Stomach (tissue), 9 donors: Measurements from ENCODE around the gene SRC. TPM values are rescaled to one million over a fixed set of nuclear protein-coding genes. Genes with fewer than 3 reads are reported as not detected.

Source experiments
- DNase-seq, 2 donors: peaks; one replicate each; pipeline versions ENCODE4 v3.0.0 to v3.0.0-alpha.2; 2013 to 2019
- H3K27ac ChIP-seq, 5 donors: fragments of 200-600 bp in 4 of 5; sonication (generic) in 4 of 5; one replicate each; pipeline ENCODE4 v1.5.1; 2013 to 2019; ENCODE audit warnings: mild to moderate bottlenecking in 1 of 5, moderate library complexity in 1 of 5
- H3K27me3 ChIP-seq, 3 donors: fragments of 200-600 bp; sonication (generic); one replicate each; pipeline ENCODE4 v1.5.1; 2017 to 2019; ENCODE audit warnings: mixed run types in 1 of 3
- H3K36me3 ChIP-seq, 4 donors: fragments of 200-600 bp; sonication (generic); 1 replicate in 3 of 4; 2 replicates in 1 of 4; pipeline ENCODE4 v1.5.1; 2016 to 2019
- H3K4me1 ChIP-seq, 4 donors: fragments of 200-600 bp; sonication (generic); one replicate each; pipeline ENCODE4 v1.5.1; 2016 to 2019
- H3K4me3 ChIP-seq, 4 donors: fragments of 200-600 bp; sonication (generic) in 3 of 4; one replicate each; pipeline ENCODE4 v1.5.1; 2016 to 2019; ENCODE audit warnings: mild to moderate bottlenecking in 1 of 4
- H3K9me3 ChIP-seq, 4 donors: fragments of 200-600 bp; sonication (generic); one replicate each; pipeline ENCODE4 v1.5.1; 2016 to 2019
- CTCF ChIP-seq, 7 experiments: fragments of 450-650 bp in 4 of 7; fragments of 200-600 bp in 3 of 7; sonication (generic) in 3 of 7; IDR thresholded peaks; one replicate each; pipeline ENCODE4 v1.5.1; 2016 to 2019; ENCODE audit warnings: antibody characterized with exemption in 7 of 7, control low read depth in 2 of 7, mild to moderate bottlenecking in 1 of 7
- EP300 ChIP-seq: sonication (generic); formaldehyde crosslinking; IDR thresholded peaks from one replicate; pipeline ENCODE4 v1.6.1; 2017; ENCODE audit warnings: antibody characterized with exemption
- POLR2A ChIP-seq, 4 donors: fragments of 450-650 bp; IDR thresholded peaks; one replicate each; pipeline ENCODE4 v1.6.1; 2016; ENCODE audit warnings: antibody characterized with exemption in 4 of 4, control low read depth in 2 of 4, mild to moderate bottlenecking in 1 of 4, moderate library complexity in 1 of 4
- POLR2AphosphoS5 ChIP-seq, 3 donors: sonication (generic); formaldehyde crosslinking; IDR thresholded peaks; one replicate each; pipeline ENCODE4 v1.6.1; 2016; ENCODE audit warnings: antibody characterized with exemption in 3 of 3
- WGBS, 5 donors: extraction: QIAGEN DNeasy Blood & Tissue Kit in 3 of 5; methylation state at CpG; one replicate each; pipeline versions ENCODE4 v1.1.5 to v1.1.7; 2013 to 2018; 5-methylcytosine and 5-hydroxymethylcytosine counted together
- intact Hi-C: fragments of 100-400 bp; cut with DNase I; formaldehyde crosslinking; loops from one replicate; pipeline ENCODE4 v1.15.1; 2023; ENCODE audit warnings: low total_unique reads
- polyA plus RNA-seq, 3 donors: library from polyadenylated mRNA; stranded (reverse); fragments of 200-250 nt; gene quantifications; one replicate each; pipeline ENCODE4 v1.2.3, GENCODE V29; 2013
- total RNA-seq, 5 donors: library from RNA; depleted of rRNA; stranded (reverse); fragments of >200 nt; gene quantifications; one replicate each; pipeline versions ENCODE4 v1.1.0 to v1.2.3, GENCODE V29; 2014 to 2016
- donor health status: healthy with polysubstance abuse.
- donor health status: Bipolar disorder and iron deficiency.
- donor health status: healthy.

Gene SRC
- total and polyA plus RNA-seq, 8 donors, result 31.6 to 471 (median 47.3) TPM

DNA sequence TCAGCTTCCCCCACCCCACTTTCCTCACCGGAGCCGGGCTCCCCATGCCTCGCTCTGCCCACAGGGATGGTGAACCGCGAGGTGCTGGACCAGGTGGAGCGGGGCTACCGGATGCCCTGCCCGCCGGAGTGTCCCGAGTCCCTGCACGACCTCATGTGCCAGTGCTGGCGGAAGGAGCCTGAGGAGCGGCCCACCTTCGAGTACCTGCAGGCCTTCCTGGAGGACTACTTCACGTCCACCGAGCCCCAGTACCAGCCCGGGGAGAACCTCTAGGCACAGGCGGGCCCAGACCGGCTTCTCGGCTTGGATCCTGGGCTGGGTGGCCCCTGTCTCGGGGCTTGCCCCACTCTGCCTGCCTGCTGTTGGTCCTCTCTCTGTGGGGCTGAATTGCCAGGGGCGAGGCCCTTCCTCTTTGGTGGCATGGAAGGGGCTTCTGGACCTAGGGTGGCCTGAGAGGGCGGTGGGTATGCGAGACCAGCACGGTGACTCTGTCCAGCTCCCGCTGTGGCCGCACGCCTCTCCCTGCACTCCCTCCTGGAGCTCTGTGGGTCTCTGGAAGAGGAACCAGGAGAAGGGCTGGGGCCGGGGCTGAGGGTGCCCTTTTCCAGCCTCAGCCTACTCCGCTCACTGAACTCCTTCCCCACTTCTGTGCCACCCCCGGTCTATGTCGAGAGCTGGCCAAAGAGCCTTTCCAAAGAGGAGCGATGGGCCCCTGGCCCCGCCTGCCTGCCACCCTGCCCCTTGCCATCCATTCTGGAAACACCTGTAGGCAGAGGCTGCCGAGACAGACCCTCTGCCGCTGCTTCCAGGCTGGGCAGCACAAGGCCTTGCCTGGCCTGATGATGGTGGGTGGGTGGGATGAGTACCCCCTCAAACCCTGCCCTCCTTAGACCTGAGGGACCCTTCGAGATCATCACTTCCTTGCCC lies 57.4 kb downstream of the SRC start:
- no peaks in the 10 kb centered on the region for H3K9me3 ChIP-seq
- no peak for DNase-seq
- 89 to 94% (median 92%) methylated on average over 27 to 37 of the region's 37 CpGs for WGBS, 5 donors
- peaks cover 0 to 21% (median 16%) of the 10 kb centered on the region in 3 donors for H3K27me3 ChIP-seq
- H3K27ac ChIP-seq, result no peak overlapping the region
- intact Hi-C loops, result loop anchor here (10.0 kb wide), 1 partner anchor 121 kb away; the partner anchor contains the start of genes BLCAP and NNAT
- no peak for TF ChIP-seq EP300
- TF ChIP-seq POLR2A (IDR thresholded peaks at IDR 0.05), result no peak
- no peak for TF ChIP-seq POLR2AphosphoS5 (IDR thresholded peaks at IDR 0.05)
- TF ChIP-seq CTCF (IDR thresholded peaks at IDR 0.05), result no peak
- peaks cover 38 to 63% (median 63%) of the 10 kb centered on the region in 4 donors for H3K36me3 ChIP-seq
- H3K4me1 ChIP-seq, result peaks cover 9 to 32% (median 25%) of the 10 kb centered on the region in 4 donors
- no peak overlapping the region for H3K4me3 ChIP-seq

DNA sequence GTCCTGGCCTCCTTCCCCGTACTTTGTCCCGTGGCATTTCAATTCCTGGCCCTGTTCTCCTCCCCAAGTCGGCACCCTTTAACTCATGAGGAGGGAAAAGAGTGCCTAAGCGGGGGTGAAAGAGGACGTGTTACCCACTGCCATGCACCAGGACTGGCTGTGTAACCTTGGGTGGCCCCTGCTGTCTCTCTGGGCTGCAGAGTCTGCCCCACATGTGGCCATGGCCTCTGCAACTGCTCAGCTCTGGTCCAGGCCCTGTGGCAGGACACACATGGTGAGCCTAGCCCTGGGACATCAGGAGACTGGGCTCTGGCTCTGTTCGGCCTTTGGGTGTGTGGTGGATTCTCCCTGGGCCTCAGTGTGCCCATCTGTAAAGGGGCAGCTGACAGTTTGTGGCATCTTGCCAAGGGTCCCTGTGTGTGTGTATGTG lies 58.5 kb downstream of the SRC start:
- Histone ChIP-seq H3K27me3 (peaks cover 0 to 32% (median 25%) of the 10 kb centered on the region in 3 donors), H3K27ac (no peak overlapping the region), H3K36me3 (peaks cover 37 to 52% (median 52%) of the 10 kb centered on the region in 4 donors), H3K4me1 (peaks cover 9 to 38% (median 27%) of the 10 kb centered on the region in 4 donors), H3K9me3 (no peaks in the 10 kb centered on the region), H3K4me3 (no peak overlapping the region)
- intact Hi-C loops, result loop anchor here (10.0 kb wide), 1 partner anchor 120 kb away; the partner anchor contains the start of genes BLCAP and NNAT
- TF ChIP-seq POLR2A (IDR thresholded peaks at IDR 0.05), result no peak
- no peak for TF ChIP-seq POLR2AphosphoS5 (IDR thresholded peaks at IDR 0.05)
- TF ChIP-seq EP300, result no peak
- TF ChIP-seq CTCF (IDR thresholded peaks at IDR 0.05), result no peak
- no peak for DNase-seq
- 74 to 87% (median 84%) methylated on average over 5 to 6 of the region's 6 CpGs for WGBS, 5 donors

DNA sequence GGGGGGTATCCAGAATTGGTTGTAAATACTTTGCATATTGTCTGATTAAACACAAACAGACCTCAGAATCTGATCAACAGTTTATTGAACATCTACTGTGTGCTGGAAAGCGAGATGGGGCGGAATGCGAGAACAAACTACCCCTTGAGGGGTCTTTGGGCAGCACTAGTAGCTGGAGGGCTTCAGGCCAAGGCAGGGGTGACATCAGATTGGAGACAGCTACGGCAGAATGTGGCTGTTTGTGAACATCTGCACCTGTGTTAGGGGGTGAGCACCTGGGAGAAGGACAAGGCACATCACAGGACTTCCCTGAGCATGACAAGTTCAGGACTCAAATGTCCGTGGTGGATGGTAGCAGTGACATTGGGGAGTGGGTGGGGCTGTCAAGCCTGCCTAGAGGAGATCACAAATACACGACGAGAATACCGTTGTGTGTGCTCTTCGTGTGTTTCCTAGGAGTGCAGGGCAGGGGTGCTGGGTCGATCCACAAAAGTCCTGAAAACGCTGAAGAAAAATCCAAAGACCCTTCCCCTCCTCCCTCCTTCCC lies 59.5 kb downstream of the SRC start:
- Histone ChIP-seq H3K9me3 (no peaks in the 10 kb centered on the region), H3K4me3 (no peak overlapping the region), H3K27me3 (peaks cover 0 to 41% (median 25%) of the 10 kb centered on the region in 3 donors), H3K4me1 (peaks cover 9 to 38% (median 27%) of the 10 kb centered on the region in 4 donors), H3K36me3 (peaks cover 27 to 42% (median 42%) of the 10 kb centered on the region in 4 donors), H3K27ac (peak overlapping the region in 1 of 5 donors; percentile 44)
- 56 to 70% (median 60%) methylated on average over 11 of the region's 11 CpGs for WGBS, 5 donors
- intact Hi-C loops, result loop anchor here (10.0 kb wide), 1 partner anchor 119 kb away; the partner anchor contains the start of genes BLCAP and NNAT
- DNase-seq, result no peak
- TF ChIP-seq POLR2AphosphoS5 (IDR thresholded peaks at IDR 0.05) (no peak), CTCF (IDR thresholded peaks at IDR 0.05) (no peak), EP300 (no peak), POLR2A (IDR thresholded peaks at IDR 0.05) (no peak)
